HG03558 (cell line): ENCODE measurements around the gene CYBA.
"Not testable (repeated sequence)": the region's sequence is repeated elsewhere in the genome, so short reads cannot be mapped to it uniquely, and the experiment has no call there.

Experiments used
- ATAC-seq: cut with Tn5 transposase; IDR thresholded peaks from one replicate; pipeline ENCODE4 v1.9.1; 2021; ENCODE audit warnings: moderate number of reproducible peaks; ENCODE audit not compliant: unreplicated experiment; ENCODE audit errors: extremely low read depth

Gene CYBA

DNA sequence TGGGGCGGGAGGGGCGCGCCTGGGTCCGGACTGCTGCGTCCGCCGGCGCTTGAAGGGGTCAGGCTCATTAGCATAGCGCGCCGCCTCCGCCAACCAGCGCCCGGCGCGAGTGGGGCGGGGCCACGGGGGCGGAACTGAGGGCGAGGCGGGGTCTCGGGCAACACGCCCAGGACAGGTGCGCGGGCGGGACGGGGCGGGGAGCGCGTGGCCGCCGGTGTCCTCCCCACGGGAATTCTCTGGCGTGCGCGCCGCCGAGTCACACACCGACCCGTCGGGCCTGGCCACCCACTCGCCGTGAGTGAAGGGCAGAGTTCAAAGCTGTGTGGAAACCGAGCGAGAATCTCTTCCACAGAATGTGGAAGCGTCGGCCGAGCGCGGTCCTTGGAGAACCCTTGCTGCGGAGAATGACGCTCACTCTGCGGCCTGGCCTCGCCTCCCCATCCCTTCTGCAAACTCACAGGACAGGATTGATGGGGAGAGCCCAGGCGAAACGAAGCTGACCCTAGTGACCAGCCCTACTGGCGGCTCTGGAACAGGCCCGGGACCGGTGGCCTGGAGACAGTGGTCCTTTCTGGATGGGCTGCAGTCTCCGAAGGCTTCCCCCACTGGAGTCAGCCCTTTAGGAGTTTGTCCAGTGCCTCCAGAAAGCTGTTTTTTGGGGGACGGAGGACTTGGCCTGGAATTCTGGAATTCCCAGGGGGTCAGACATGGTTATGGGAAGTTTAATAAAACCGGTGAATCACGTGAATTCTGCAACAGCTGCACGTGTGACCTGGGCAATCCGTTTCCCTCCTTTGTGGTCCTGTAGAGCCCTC, 35.8 kb upstream of the CYBA start, which contains the start of gene SNAI3:
TSS of gene SNAI3 (minus strand) at position 69 of the 815 bp plus-strand sequence. CDS start 101 bp downstream, outside the sequence.
- peak; percentile 47 for ATAC-seq

- ATAC-seq = peak; percentile 6
These were observed 35.2 kb upstream of the CYBA start for GRCh38 chr16:88686062-88686438.

DNA sequence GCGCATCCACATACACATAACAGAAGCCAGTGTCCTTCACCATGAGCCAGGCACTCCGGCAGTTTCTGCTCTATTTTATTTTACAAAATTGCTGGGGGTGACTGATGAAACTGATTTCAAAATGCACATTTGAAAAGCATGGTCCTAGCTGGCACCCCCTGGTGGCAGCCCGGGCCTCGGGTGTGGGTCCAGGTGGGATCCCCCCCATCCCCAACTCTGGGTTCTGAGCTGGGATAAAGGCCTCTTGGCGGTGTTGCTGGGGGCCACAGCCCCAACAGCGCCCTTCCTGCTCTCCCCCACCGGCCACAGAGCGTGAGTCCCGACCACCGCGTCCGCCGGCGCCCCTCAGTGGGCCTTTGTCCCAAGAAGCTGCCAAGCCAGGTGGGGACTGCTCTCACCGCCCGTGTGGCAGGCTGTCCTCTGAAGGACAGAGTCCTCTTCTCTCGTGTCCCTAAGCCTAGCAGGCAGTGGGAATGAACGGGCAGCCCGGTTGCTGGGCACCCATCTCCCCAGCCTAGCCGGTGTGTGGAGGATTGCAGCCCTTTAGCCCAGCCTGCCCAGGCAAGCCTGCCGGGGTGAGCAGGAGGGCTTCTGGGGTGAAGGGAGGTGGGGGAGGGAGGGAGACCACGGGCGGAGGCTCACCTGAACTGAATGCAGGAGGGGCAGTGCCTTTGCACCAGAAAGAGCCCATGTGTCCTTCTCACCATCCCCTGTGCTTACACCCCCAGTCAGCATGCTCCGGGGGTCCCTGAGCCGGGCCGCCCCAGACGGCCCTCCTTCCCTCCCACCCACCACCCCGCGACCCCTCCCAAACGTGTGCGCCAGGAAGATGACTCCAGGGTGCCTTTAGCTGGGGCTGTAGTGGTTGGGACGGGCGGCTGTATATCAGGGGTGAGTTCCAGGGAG, 34.6 kb upstream of the CYBA start:
- no peak for ATAC-seq

DNA sequence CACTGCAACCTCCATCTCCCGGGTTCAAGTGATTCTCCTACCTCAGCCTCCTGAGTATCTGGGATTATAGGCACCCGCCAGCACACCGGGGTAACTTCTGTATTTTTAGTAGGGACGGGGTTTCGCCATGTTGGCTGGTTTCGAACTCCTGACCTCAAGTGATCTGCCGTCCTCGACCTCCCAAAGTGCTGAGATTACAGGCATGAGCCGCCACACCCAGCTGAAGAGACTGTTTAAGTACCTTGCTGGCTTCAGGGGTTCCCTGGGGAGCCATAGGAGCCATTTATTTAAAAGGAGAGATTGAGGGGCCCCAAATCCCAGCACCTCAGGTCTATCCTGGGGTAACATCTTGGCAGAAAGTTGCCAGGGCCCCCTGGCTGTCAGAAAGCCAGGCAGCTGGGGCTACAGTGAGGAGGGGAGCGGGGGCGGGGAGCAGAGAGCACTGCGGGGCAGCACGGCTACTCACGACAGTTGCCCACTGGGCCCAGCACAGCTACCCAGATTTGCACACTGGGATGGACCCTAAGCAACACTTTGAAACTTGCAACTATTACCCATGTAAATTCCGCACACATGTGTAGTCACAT, 33.8 kb upstream of the CYBA start:
- ATAC-seq = no peak

- ATAC-seq = no peak
These were observed 31.0 kb upstream of the CYBA start for GRCh38 chr16:88681709-88682451.

- ATAC-seq = no peak
These were observed 30.3 kb upstream of the CYBA start for GRCh38 chr16:88681084-88681680.

DNA sequence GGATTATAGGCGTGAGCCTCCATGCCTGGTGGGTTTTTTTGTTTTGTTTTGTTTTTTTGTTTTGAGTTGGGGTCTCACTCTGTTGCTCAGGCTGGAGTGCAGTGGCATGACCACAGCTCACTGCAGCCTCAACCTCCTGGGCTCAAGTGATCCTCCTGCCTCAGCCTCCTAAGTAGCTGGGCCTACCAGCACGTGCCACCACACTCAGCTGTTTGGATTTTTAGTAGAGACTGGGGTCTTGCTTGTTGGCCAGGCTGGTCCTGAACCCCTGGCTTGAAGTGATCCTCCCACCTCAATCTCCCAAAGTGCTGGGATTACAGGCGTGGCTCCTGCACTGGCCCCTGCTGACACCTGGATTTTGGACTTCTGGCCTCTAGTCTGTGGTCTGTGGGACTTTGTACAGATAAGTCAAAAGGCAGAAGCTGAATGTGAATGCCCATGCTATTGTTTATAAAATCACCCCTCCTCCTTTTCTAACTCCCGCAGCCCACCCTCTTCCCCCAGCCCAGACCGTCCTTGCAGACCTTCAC, 29.8 kb upstream of the CYBA start:
- no peak for ATAC-seq

DNA sequence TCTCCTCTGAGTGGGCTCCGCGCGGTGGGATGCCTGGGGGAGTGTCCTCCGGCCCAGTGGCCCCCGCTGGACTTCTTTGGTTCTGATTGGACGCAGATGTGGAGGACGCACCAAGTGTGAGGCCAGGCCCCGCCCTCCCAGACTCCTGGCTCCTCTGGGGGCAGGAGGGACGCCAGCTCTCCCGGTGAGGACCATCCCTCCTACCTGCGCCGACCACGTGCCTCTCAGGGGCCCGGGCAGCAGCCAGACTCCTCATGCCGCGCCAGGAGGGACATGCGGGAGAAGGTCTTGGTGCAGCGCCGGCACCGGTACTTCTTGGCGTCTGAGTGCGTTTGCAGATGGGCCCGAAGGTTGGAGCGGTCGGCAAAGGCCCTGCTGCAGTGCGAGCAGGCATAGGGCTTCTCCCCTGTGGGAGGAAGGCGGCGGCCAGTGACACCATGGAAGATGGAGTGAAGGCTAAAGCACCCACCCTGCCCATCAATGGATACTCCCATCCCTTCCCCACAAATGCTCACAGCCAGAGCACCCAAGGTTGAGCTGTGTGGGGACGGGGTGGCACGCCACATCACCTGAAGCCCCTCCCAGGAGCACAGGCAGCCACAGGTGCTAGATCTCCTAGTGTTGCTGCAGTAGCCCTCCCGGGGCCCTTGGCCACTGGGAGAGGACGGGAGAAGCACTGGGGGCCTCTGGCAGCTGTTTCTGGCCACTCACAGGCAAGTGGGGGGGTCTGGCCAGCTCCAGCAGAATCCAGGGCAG, 27.5 kb upstream of the CYBA start:
- ATAC-seq = no peak

GRCh38 chr16:88677721-88678120, 26.9 kb upstream of the CYBA start:
- no peak for ATAC-seq

- no peak for ATAC-seq
These were observed 25.8 kb upstream of the CYBA start for GRCh38 chr16:88676502-88677242.

DNA sequence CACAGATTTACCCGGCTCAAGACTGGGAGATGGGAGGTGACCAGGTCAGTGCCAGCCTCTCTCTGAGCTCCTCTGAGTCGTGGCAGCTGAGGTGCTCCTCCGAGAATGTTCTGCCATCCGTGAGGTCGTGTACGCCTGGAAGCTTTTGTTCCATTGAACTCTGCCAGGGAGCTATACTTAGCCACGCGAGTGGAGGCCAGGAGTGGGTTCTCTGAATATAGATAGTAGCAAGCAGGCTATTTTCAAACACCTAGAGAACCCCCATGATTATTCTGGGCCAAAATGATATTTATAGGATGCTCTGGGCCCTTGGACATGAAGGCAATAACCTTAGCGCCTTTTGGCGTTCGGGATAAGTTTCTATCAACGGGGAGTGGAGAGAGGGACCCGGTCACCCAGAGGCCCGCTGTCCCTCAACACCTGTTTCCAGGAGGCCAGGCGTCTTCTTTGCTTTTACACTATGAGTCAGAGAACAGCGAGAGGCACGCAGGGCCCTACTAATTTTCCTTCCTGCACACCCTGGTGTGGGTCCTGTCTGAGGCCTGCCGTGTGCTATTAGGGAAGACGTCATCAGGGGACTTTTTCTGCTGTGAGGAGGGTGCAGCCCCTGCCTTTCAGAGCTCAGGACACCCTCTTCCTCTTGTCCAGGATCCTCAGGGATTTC, 23.0 kb upstream of the CYBA start:
- ATAC-seq = no peak

DNA sequence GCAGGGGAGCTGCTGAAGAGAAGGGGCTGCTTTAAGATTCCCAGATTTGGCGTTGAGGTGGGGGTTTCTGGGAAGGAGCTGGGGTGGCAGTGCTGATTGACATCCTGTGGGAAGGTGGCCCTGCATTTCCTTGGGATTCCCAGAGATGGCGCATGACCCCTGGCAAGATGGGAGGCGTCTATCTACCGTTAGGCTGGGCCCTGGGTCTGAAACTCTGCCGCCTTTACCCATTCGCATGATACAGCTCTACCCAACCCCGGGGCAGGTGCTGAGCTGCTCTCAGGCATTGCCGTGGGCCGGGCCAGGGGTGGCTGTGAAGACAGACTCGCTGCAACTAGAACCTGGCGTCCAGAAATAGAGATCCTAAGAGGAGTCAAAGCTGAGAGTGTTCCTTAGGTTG, 21.9 kb upstream of the CYBA start:
- ATAC-seq = no peak

DNA sequence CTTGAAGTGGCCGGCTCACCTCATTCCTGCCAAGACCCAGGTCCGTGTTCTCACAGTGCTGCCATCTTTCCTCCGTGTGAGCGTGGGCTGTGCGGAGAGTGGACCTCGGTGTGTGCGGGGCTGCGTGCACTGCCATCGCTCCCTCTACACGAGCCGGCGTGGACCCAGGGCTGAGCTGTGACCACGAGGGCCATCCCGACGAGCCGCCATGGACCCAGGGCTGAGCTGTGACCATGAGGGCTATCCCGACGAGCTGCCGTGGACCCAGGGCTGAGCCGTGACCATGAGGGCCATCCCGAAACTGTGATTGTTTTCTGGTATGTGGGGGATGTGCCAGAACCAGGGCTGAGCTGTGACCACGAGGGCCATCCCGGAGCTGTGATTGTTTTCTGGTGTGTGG, 21.0 kb upstream of the CYBA start:
- no peak for ATAC-seq

- ATAC-seq = no peak
These were observed 19.1 kb upstream of the CYBA start for GRCh38 chr16:88669980-88670379.

GRCh38 chr16:88669493-88669892, 18.6 kb upstream of the CYBA start:
- not testable (repeated sequence) for ATAC-seq

GRCh38 chr16:88667461-88667860, 16.6 kb upstream of the CYBA start:
- ATAC-seq = no peak

DNA sequence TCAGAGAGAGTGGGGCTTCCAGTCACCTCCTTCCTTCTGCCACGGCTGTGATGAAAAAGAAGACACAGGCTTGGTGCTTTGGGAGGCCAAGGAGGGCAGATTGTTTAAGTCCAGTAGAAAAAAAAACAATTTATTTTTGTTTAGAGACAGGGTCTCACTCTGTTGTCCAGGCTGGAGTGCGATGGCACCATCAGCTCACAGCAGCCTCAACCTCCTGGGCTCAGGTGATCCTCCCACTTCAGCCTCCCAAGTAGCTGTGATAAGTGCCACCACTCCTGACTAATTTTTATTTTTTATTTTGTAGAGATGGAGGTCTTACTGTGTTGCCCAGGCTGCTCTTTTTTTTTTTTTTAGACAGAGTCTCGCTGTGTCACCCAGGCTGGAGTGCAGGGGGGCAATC, 14.7 kb upstream of the CYBA start:
- no peak for ATAC-seq

DNA sequence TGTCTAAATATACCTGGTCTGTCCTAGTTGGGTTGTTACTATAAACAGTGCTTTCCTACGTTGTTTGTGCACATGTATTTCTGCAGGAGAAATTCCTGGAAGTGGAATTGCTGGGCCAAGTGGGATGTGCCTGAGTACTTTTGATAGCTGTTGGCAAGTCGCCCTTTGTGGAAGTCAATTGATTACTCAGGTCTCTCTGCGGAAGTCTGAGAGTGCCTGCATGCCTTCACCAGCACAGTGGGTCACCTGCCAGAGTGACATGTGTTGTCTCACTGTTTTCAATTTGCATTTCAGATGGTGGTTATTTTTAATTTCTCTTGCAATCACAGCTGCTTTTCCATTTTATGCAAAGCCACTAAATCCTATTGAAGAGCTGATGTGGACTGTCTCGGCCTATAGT, 14.3 kb upstream of the CYBA start:
- no peak for ATAC-seq
